ENCODE results near the gene FAM120A. TPM values are rescaled to one million over a fixed set of nuclear protein-coding genes. Genes with fewer than 3 reads are reported as not detected.

Gene FAM120A
- total RNA-seq, 1 experiment from 2014 or later = 79.3 TPM

GRCh38 chr9:93479726-93480125, 28.2 kb downstream of the FAM120A start:
- Histone ChIP-seq H3K27me3 (ENCODE audit: low read length) (no peaks in the 10 kb centered on the region), H3K9ac (ENCODE audit: low read length) (no peak overlapping the region), H3K4me1 (ENCODE audit: low read length) (no peaks in the 10 kb centered on the region), H4K20me1 (ENCODE audit: insufficient read depth, low read depth, low read length) (peaks cover 6% of the 10 kb centered on the region; the same call in 1 of the 2 replicates), H3K4me3 (ENCODE audit: low read length) (no peak overlapping the region), H3K36me3 (ENCODE audit: insufficient read depth, low read length) (peaks cover 33% of the 10 kb centered on the region), H3K27ac (ENCODE audit: low read length) (no peak overlapping the region), H3K79me2 (ENCODE audit: low read length) (peaks cover 98% of the 10 kb centered on the region), H3K9me2 (replicated peaks; ENCODE audit: insufficient read depth, low read length) (no peaks in the 10 kb centered on the region), H3K9me3 (ENCODE audit: low read length) (no peaks in the 10 kb centered on the region), H2AFZ (ENCODE audit: low read length) (no peak overlapping the region), H3K4me2 (ENCODE audit: low read depth, low read length, poor library complexity, severe bottlenecking) (no peak overlapping the region)
- no peak for DNase-seq

GRCh38 chr9:93480262-93480661, 28.8 kb downstream of the FAM120A start:
- H3K9me3 ChIP-seq (ENCODE audit: low read length) = no peaks in the 10 kb centered on the region
- H3K9me2 ChIP-seq (replicated peaks; ENCODE audit: insufficient read depth, low read length) = no peaks in the 10 kb centered on the region
- no peak for DNase-seq
- no peak overlapping the region for H3K9ac ChIP-seq (ENCODE audit: low read length)
- H3K79me2 ChIP-seq (ENCODE audit: low read length) = peaks cover 98% of the 10 kb centered on the region
- H3K27me3 ChIP-seq (ENCODE audit: low read length) = no peaks in the 10 kb centered on the region
- H3K36me3 ChIP-seq (ENCODE audit: insufficient read depth, low read length) = peaks cover 38% of the 10 kb centered on the region
- peaks cover 6% of the 10 kb centered on the region; the same call in 1 of the 2 replicates for H4K20me1 ChIP-seq (ENCODE audit: insufficient read depth, low read depth, low read length)
- no peaks in the 10 kb centered on the region for H3K4me1 ChIP-seq (ENCODE audit: low read length)
- H2AFZ ChIP-seq (ENCODE audit: low read length) = no peak overlapping the region
- no peak overlapping the region for H3K4me2 ChIP-seq (ENCODE audit: low read depth, low read length, poor library complexity, severe bottlenecking)
- H3K27ac ChIP-seq (ENCODE audit: low read length) = no peak overlapping the region
- H3K4me3 ChIP-seq (ENCODE audit: low read length) = no peak overlapping the region

- peaks cover 36% of the 10 kb centered on the region for H3K36me3 ChIP-seq (ENCODE audit: insufficient read depth, low read length)
- peaks cover 98% of the 10 kb centered on the region for H3K79me2 ChIP-seq (ENCODE audit: low read length)
- no peaks in the 10 kb centered on the region for H3K9me3 ChIP-seq (ENCODE audit: low read length)
- H3K4me2 ChIP-seq (ENCODE audit: low read depth, low read length, poor library complexity, severe bottlenecking) = no peak overlapping the region
- H3K9me2 ChIP-seq (replicated peaks; ENCODE audit: insufficient read depth, low read length) = no peaks in the 10 kb centered on the region
- 0 out of 2 replicates have a peak, but pooled peaks cover 3% of the 10 kb centered on the region for H3K4me1 ChIP-seq (ENCODE audit: low read length)
- no peak overlapping the region for H3K9ac ChIP-seq (ENCODE audit: low read length)
- no peak overlapping the region for H3K4me3 ChIP-seq (ENCODE audit: low read length)
- H3K27ac ChIP-seq (ENCODE audit: low read length) = no peak overlapping the region
- no peaks in the 10 kb centered on the region for H3K27me3 ChIP-seq (ENCODE audit: low read length)
- H2AFZ ChIP-seq (ENCODE audit: low read length) = no peak overlapping the region
- DNase-seq = no peak
- peaks cover 6% of the 10 kb centered on the region; the same call in 1 of the 2 replicates for H4K20me1 ChIP-seq (ENCODE audit: insufficient read depth, low read depth, low read length)
Observed at GRCh38 chr9:93480728-93481324, 29.3 kb downstream of the FAM120A start.

DNA sequence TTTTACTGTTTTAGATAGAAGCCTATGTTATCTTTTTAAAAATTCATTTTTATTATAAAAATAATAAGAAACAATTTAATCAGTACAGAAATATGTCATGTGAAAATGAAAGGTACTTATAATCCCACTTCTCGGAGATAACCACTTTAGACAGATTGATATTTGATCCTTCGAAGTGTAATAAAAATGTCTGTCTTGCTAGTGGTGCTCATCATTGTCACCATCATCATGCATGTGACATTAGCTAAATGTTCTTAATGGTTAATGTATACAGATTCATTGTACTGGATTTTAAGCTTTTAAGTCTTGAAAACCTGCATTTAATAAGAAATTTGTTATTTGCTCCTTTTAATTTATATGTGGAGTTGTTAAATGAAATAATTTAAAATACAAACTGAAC, 32.0 kb downstream of the FAM120A start:
- Histone ChIP-seq H3K9me3 (ENCODE audit: low read length) (no peaks in the 10 kb centered on the region), H3K27ac (ENCODE audit: low read length) (no peak overlapping the region), H3K79me2 (ENCODE audit: low read length) (peaks cover 99% of the 10 kb centered on the region), H4K20me1 (ENCODE audit: insufficient read depth, low read depth, low read length) (peaks cover 6% of the 10 kb centered on the region; the same call in 1 of the 2 replicates), H2AFZ (ENCODE audit: low read length) (no peak overlapping the region), H3K27me3 (ENCODE audit: low read length) (no peaks in the 10 kb centered on the region), H3K9me2 (replicated peaks; ENCODE audit: insufficient read depth, low read length) (no peaks in the 10 kb centered on the region), H3K4me1 (ENCODE audit: low read length) (peaks cover 13% of the 10 kb centered on the region), H3K4me3 (ENCODE audit: low read length) (no peak overlapping the region), H3K4me2 (ENCODE audit: low read depth, low read length, poor library complexity, severe bottlenecking) (no peak overlapping the region), H3K9ac (ENCODE audit: low read length) (no peak overlapping the region), H3K36me3 (ENCODE audit: insufficient read depth, low read length) (peaks cover 25% of the 10 kb centered on the region)
- DNase-seq = no peak

DNA sequence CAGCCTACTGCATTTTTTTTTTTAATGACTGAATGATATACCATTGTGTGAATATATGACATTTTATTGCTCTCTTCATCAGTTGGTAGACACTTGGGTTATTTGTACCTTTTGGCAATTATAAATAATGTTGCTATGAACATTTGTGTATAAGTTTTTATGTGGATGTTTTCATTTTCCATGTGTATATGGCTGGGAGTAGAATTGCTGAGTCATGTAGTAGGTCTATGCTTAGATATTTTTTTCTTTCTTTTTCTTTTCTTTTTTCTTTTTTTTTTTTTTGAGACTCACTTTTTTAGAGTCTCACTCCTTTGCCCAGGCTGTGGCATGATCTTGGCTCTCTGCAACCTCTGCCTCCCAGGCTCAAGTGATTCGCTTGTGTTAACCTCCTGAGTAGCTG, 34.8 kb downstream of the FAM120A start:
- Histone ChIP-seq H3K4me1 (ENCODE audit: low read length) (peaks cover 32% of the 10 kb centered on the region), H3K36me3 (ENCODE audit: insufficient read depth, low read length) (peaks cover 18% of the 10 kb centered on the region), H3K27ac (ENCODE audit: low read length) (peak overlapping the region; percentile 36; the same call in 1 of the 2 replicates), H4K20me1 (ENCODE audit: insufficient read depth, low read depth, low read length) (peaks cover 8% of the 10 kb centered on the region; the same call in 1 of the 2 replicates), H2AFZ (ENCODE audit: low read length) (no peak overlapping the region), H3K4me3 (ENCODE audit: low read length) (no peak overlapping the region), H3K9me2 (replicated peaks; ENCODE audit: insufficient read depth, low read length) (no peaks in the 10 kb centered on the region), H3K27me3 (ENCODE audit: low read length) (no peaks in the 10 kb centered on the region), H3K4me2 (ENCODE audit: low read depth, low read length, poor library complexity, severe bottlenecking) (no peak overlapping the region), H3K9me3 (ENCODE audit: low read length) (no peaks in the 10 kb centered on the region), H3K79me2 (ENCODE audit: low read length) (peaks cover 99% of the 10 kb centered on the region), H3K9ac (ENCODE audit: low read length) (no peak overlapping the region)
- DNase-seq = no peak

GRCh38 chr9:93488244-93488643, 36.8 kb downstream of the FAM120A start:
- no peak for DNase-seq
- Histone ChIP-seq H3K27me3 (ENCODE audit: low read length) (no peaks in the 10 kb centered on the region), H3K4me1 (ENCODE audit: low read length) (peaks cover 32% of the 10 kb centered on the region), H3K4me3 (ENCODE audit: low read length) (no peak overlapping the region), H3K27ac (ENCODE audit: low read length) (no peak overlapping the region), H3K9me2 (replicated peaks; ENCODE audit: insufficient read depth, low read length) (no peaks in the 10 kb centered on the region), H3K9me3 (ENCODE audit: low read length) (no peaks in the 10 kb centered on the region), H3K79me2 (ENCODE audit: low read length) (peaks cover 98% of the 10 kb centered on the region), H3K9ac (ENCODE audit: low read length) (no peak overlapping the region), H3K36me3 (ENCODE audit: insufficient read depth, low read length) (peaks cover 22% of the 10 kb centered on the region), H3K4me2 (ENCODE audit: low read depth, low read length, poor library complexity, severe bottlenecking) (no peak overlapping the region), H4K20me1 (ENCODE audit: insufficient read depth, low read depth, low read length) (peaks cover 8% of the 10 kb centered on the region; the same call in 1 of the 2 replicates), H2AFZ (ENCODE audit: low read length) (no peak overlapping the region)

- peaks cover 29% of the 10 kb centered on the region for H3K4me1 ChIP-seq (ENCODE audit: low read length)
- H3K4me2 ChIP-seq (ENCODE audit: low read depth, low read length, poor library complexity, severe bottlenecking) = no peak overlapping the region
- no peaks in the 10 kb centered on the region for H3K9me3 ChIP-seq (ENCODE audit: low read length)
- no peaks in the 10 kb centered on the region for H3K27me3 ChIP-seq (ENCODE audit: low read length)
- DNase-seq = no peak
- H4K20me1 ChIP-seq (ENCODE audit: insufficient read depth, low read depth, low read length) = peaks cover 12% of the 10 kb centered on the region; the same call in 1 of the 2 replicates
- peaks cover 98% of the 10 kb centered on the region for H3K79me2 ChIP-seq (ENCODE audit: low read length)
- peaks cover 24% of the 10 kb centered on the region; the same call in 1 of the 2 replicates for H3K36me3 ChIP-seq (ENCODE audit: insufficient read depth, low read length)
- no peak overlapping the region for H3K27ac ChIP-seq (ENCODE audit: low read length)
- no peak overlapping the region for H3K4me3 ChIP-seq (ENCODE audit: low read length)
- H3K9me2 ChIP-seq (replicated peaks; ENCODE audit: insufficient read depth, low read length) = no peaks in the 10 kb centered on the region
- H2AFZ ChIP-seq (ENCODE audit: low read length) = no peak overlapping the region
- H3K9ac ChIP-seq (ENCODE audit: low read length) = no peak overlapping the region
Observed at GRCh38 chr9:93491593-93492232, 40.2 kb downstream of the FAM120A start.

DNA sequence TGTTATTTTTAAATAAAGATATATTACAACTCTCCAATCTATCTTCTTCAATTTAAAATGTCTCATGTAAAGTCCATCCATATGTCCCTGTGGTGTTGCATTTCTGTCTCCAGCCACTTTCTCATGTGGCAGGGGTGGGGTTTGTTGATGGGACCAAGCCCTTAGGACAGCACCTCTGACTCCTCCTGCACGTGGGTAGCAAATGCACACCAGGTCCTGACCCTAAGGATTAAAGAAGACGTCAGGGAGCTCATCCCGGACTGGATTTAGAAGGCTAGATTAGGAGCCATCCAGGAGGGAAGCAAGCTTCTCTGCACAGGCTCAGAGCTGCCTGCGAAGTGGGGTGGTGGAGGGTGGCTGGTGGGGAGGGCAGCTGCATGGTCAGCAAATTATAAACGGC, 40.8 kb downstream of the FAM120A start:
- H3K4me2 ChIP-seq (ENCODE audit: low read depth, low read length, poor library complexity, severe bottlenecking) = no peak overlapping the region
- peaks cover 97% of the 10 kb centered on the region for H3K79me2 ChIP-seq (ENCODE audit: low read length)
- no peaks in the 10 kb centered on the region for H3K27me3 ChIP-seq (ENCODE audit: low read length)
- H4K20me1 ChIP-seq (ENCODE audit: insufficient read depth, low read depth, low read length) = peaks cover 12% of the 10 kb centered on the region; the same call in 1 of the 2 replicates
- no peak for DNase-seq
- H3K36me3 ChIP-seq (ENCODE audit: insufficient read depth, low read length) = peaks cover 28% of the 10 kb centered on the region; the same call in 1 of the 2 replicates
- no peak overlapping the region for H3K4me3 ChIP-seq (ENCODE audit: low read length)
- H3K27ac ChIP-seq (ENCODE audit: low read length) = no peak overlapping the region
- no peaks in the 10 kb centered on the region for H3K9me2 ChIP-seq (replicated peaks; ENCODE audit: insufficient read depth, low read length)
- no peaks in the 10 kb centered on the region for H3K9me3 ChIP-seq (ENCODE audit: low read length)
- H2AFZ ChIP-seq (ENCODE audit: low read length) = no peak overlapping the region
- peaks cover 29% of the 10 kb centered on the region for H3K4me1 ChIP-seq (ENCODE audit: low read length)
- no peak overlapping the region for H3K9ac ChIP-seq (ENCODE audit: low read length)

Data from Karpas-422 (cell line).